Superior temporal gyrus (tissue), 1 donor: Measurements from ENCODE around the gene CCDC182.
A peak's percentile ranks its signal among the peaks of the same experiment; 100 is the strongest.

Experiments used
- DNase-seq: peaks from one replicate; pipeline ENCODE4 v3.0.0-alpha.2; 2016; ENCODE audit errors: extremely low spot score

The CCDC182 gene

GRCh38 chr17:57726838-57727237 lies 18.3 kb downstream of the CCDC182 start:
- DNase-seq: no peak

DNA sequence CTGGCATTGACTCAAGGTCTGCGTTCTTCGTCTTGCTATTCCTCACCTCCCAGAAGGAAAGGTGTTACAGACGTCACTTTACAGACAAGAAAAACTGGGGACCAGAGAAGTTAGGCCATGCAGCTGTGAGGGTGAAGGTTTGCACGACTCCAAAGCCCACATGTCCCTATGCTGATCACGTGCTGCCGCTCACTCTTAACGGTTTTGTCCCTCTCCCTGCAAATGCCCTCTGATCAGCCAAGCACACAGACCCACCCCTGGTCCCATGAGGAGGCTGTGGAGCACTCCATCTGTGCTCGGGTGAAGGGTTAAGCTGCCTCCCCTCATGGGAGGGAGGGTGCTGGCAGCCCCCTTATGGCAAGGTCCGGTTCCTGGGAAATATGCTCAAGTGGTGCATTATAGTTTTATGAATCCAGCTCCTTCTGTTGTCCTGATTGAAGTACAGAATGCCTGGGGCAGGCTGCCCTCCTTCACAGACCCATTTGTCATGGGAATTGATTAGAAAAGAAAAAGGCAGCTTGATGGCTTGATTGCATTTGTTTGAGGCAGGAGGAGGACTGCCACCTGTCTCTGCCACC lies 18.8 kb downstream of the CCDC182 start:
- no peak for DNase-seq

GRCh38 chr17:57724729-57725125 lies 20.4 kb downstream of the CCDC182 start:
- no peak for DNase-seq

GRCh38 chr17:57724026-57724728 lies 20.9 kb downstream of the CCDC182 start:
- no peak for DNase-seq

- DNase-seq: no peak
These were observed 21.6 kb downstream of the CCDC182 start for GRCh38 chr17:57723427-57724025.

- no peak for DNase-seq
These were observed 22.4 kb downstream of the CCDC182 start for GRCh38 chr17:57722704-57723043.

DNA sequence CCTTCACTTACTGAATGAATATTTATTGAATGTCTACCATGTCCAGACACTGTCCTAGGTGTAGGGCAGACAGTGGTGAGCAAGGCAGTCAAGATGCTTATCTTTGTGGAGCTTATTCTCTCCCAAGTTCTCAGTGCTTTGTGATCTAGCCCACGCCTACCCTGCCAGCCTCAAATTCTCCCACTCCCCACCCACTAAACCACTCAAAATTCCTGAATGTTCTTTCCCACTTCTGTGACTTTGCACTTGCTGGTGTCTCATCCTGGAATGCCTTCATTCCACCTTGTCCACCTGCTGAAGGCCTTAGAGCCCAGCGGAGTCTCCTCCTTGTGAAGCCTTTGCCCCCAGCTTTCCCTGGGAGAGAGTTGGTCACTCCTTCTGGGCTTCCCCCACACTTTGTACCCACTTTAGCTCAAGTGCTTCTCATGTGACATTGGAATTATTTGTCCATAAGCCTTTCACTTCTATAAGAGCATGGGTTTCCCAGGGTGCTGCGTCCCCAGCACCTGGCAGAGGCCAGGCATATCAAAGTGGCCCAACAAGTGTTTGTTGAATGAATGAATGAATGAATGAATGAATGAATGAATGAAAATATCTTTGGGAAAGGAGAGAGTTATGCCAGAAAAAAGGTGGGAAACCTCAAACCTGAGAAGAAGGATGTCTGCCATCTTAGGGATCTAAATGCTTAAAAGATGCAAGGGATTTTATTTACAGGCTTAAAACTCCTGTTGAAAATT lies 23.0 kb downstream of the CCDC182 start:
- DNase-seq: no peak

- DNase-seq: no peak
These were observed 24.6 kb downstream of the CCDC182 start for GRCh38 chr17:57720386-57721035.

DNA sequence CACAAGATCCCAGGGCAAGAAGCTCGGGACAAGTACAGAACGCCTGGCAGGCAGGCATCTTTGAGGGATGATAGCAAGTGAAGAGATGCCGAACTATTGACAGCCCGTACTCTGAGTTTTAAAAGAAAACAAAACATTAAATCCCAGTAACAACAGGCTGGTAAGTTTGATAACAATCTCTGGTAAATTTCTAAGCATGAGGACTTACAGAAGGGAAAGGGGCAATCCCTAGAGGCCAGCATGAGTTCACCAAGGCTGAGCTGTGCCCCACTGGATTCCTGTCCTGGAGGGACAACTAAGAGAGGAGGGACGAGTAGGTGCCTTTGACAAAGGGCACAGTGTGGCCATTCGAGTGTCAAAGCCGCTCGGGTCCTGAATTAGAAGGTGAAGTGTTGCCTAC lies 26.2 kb downstream of the CCDC182 start:
- no peak for DNase-seq

- no peak for DNase-seq
These were observed 29.1 kb downstream of the CCDC182 start for GRCh38 chr17:57715981-57716380.

DNA sequence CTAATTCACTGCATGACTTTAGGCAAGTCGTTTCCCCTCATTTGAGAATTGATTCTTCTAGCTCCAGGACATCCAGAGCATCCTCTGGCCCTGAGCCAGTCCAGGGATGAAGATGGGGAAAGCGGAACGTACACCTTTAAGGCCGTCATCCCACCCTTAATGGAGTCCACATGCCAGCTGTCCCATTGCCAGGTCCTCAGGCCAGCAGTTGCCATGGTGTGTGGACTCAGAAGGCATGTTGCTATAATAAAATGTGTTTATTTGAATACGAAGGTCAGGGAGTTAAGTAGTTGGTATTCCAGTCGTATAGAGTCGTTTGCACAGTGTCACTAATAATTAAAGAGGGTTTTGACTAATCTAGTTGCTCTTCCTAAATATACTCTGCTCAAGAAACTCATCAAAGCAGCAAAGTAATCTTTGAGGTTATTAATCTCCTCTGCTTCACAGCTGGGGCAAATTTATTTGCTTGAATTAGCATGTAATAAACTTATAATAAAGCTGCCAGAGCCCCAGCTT lies 30.4 kb downstream of the CCDC182 start:
- DNase-seq: no peak

DNA sequence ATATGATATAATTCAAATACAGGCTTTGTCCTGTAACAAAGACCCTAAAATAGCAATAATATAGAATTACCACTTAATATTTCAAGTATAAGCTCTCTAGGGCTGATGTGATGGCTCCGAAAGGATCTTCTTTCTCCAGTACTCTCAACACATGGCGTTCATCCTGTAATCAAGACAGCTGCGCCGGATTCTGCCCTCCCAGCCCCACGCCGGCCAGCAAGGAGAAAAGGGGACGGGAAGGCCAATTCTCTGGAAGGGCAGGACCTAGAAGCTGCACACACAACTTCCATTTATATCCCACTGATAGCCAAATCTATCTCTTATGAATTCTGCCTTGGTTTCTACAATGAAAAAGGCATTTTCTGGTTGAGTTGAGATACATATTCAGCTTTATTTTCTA lies 32.0 kb downstream of the CCDC182 start:
- DNase-seq: no peak

DNA sequence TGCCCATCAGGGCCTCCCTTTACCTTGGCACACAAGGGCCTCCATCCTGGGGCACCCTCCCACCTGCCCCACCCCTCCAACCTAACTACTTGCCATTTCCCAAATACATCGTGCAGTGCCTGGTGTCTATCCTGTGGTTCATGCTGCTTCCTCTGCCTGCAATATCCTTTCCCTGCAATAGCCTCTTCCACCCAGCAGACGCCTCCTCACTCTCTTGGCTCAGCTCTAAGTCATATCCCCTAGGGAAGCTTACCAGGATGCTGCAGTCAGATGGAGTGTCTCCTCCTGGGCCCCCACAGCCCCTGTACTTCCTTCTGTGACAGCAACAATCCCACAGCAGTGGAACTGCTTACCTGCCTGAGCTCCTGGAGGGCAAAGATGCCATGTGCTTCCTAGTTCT lies 36.7 kb downstream of the CCDC182 start:
- DNase-seq: no peak

DNA sequence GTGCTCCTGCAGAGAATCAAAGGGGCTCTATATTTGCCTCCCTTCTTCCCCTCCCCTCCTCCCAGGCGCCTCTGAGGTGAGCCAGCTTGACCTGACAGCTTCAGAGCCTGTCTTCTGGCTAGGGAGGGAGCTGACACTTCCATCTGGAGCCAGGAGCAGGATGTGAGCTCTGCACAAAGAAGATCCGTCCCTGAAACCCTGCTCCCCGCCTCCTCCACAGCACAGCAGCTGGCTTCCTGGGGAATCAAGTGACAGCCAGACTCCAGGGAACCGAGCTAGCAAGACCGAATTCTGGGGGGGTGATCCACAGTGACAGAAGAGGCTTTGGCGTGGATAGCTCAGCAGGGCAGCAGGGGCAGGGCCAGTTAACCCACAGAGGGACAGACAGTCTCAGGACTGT lies 37.2 kb downstream of the CCDC182 start:
- DNase-seq: peak; percentile 27

DNA sequence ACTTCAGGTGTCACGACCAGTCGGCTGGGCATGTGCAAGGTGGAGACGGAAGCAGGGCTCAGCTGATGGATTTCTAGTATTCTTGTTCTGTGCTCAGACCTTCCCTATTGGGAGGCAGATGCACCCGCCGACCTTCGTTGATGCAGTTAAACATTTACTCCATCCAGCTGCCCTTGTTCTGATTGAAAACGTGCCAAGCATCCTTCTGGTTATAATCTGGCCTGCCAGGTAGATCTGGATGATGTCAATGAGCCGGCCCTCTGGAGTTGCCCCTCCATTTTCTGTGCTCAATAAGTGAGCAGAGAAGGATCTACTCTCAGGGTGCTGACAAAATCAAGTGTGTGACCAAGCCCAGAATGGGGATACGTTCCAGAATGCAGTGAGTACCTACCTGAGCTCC lies 38.3 kb downstream of the CCDC182 start:
- DNase-seq: no peak

DNA sequence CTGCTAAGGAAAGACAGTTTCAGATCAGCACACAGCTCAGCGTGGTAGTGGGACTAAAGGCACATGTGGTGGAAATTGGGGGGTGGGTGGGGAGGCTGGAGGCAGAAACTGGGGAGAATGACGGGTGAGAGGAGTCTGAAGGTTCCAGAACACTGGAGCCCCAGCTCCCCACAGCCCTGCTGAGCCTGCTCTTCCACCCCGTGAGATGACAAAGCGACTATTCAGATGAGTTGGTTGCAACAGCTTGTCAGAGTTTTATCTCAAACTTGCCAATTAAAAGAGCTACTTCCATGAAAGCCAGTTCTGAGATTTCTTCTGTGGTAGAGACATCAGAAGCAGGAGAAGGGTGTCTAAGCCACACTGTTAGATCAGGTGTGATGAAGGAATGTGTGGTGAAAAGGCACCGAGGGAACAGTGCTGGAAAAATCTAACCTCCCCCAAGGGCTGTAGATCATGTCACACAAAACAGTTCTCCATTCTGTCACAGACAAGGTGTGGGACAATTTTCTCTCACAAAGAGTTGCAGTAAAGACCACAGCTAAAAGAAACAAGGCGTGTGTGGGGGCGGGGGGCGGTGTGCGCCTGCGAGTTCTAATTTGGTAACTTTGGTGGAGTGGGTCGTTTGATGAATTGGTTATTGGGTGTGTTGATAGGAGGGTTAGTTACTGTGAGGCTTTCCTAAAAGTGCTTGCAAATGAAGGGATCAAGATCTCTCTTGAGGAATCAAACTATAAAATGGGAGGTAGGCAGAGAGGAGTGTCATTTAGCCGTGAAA lies 39.0 kb downstream of the CCDC182 start:
- no peak for DNase-seq

DNA sequence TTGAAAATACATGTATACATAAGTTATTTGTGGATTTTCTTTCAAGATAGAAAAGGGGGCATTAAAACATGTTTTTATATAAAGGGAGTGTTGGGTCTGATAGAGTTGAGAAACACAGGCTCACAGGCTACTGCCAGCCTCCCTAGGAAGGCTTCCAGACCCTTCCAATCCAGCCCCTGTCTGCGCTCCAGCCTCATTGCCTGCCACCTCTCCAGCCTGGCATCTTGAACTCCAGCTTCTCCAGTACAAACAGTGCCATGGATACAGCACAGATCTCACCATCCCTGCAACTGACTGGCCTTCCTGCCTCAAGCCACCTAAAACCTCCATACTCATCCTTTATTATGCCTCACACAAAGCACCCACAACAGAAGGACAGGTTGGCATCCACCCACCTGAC lies 40.7 kb downstream of the CCDC182 start:
- DNase-seq: no peak

DNA sequence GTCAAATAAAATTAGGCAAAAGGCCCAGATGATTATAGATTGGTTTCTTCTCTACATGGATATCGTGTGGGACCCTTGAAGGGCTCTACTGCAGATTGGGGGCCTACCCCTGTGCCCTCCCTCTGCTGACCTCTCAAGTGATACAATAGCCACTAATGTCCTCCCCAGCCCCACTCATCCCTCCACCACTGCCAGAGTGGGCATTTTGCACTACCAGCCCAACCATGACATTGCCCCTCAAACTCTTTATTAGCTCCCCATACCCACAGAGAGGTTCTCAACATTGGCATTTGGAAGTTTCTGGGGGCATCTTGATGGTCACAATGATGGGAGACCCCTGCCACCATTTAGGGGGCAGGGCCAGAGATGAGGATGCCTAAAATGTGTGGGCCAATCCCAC lies 41.8 kb downstream of the CCDC182 start:
- DNase-seq: no peak

DNA sequence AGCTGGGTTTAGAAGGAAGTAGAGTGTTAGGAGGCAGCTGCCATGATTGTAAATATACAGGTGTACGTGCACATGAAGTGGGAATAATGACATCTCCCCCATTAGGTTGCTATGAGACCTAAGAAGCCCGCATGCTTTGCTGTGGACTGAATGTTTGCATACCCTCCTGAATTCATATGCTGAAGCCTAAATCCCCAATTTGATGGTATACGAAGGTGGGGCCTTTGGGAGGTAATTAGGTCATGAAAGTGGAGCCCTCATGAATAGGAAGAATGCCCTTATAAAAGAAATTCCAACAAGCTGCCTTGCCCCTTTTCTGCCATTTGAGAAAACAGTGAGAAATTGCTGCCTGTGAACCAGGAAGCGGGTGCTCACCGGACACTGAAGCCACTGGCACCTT lies 44.0 kb downstream of the CCDC182 start:
- DNase-seq: no peak

GRCh38 chr17:57699751-57700219 lies 45.3 kb downstream of the CCDC182 start:
- no peak for DNase-seq
